Lung (tissue), 12 donors: ENCODE results near the gene ERCC1. TPM values are rescaled to one million over a fixed set of nuclear protein-coding genes. Genes with fewer than 3 reads are reported as not detected.

Experiments used
- ATAC-seq: fragments of 200-7000 bp; cut with Tn5 transposase; one replicate; pipeline ENCODE4 v1.9.1; 2020; ENCODE audit warnings: moderate number of reproducible peaks; ENCODE audit not compliant: insufficient read depth, low FRiP score
- DNase-seq, 3 donors: peaks; one replicate each; pipeline ENCODE4 v3.0.0-alpha.2; 2013 to 2017
- H3K27ac ChIP-seq, 2 donors: one replicate each; pipeline ENCODE4 v1.5.1; 2013; ENCODE audit warnings: mild to moderate bottlenecking in 2 of 2, moderate library complexity in 2 of 2, control low read depth in 1 of 2, inconsistent platforms in 1 of 2, low read depth in 1 of 2, low read length in 1 of 2
- H3K27me3 ChIP-seq, 3 donors: one replicate each; pipeline ENCODE4 v1.5.1; 2013; ENCODE audit warnings: low read length in 2 of 3; ENCODE audit not compliant: control insufficient read depth in 3 of 3, insufficient read depth in 3 of 3
- H3K36me3 ChIP-seq, 4 donors: one replicate each; pipeline ENCODE4 v1.5.1; 2013; ENCODE audit warnings: low read length in 4 of 4, mild to moderate bottlenecking in 1 of 4, moderate library complexity in 1 of 4; ENCODE audit not compliant: control insufficient read depth in 4 of 4, insufficient read depth in 4 of 4
- H3K4me1 ChIP-seq, 5 donors: one replicate each; pipeline ENCODE4 v1.5.1; 2013; ENCODE audit warnings: low read length in 5 of 5, mild to moderate bottlenecking in 2 of 5, moderate library complexity in 1 of 5; ENCODE audit not compliant: control insufficient read depth in 5 of 5, insufficient read depth in 5 of 5
- H3K4me3 ChIP-seq: one replicate; pipeline ENCODE4 v1.5.1; 2013; ENCODE audit warnings: mild to moderate bottlenecking, control low read depth, moderate library complexity
- H3K9ac ChIP-seq, 2 donors: one replicate each; pipeline ENCODE4 v1.5.1; 2013; ENCODE audit warnings: low read length in 2 of 2, control low read depth in 1 of 2; ENCODE audit not compliant: insufficient read depth in 1 of 2
- H3K9me3 ChIP-seq, 4 donors: one replicate each; pipeline ENCODE4 v1.5.1; 2013; ENCODE audit warnings: low read length in 3 of 4, mild to moderate bottlenecking in 1 of 4, moderate library complexity in 1 of 4; ENCODE audit not compliant: control insufficient read depth in 4 of 4, insufficient read depth in 3 of 4
- CTCF ChIP-seq: IDR thresholded peaks from 2 replicates; pipeline ENCODE4 v1.5.1; 2012; ENCODE audit warnings: mild to moderate bottlenecking; ENCODE audit errors: control extremely low read depth, extremely low read depth
- WGBS, 2 donors: extraction: QIAGEN DNeasy Blood & Tissue Kit; methylation state at CpG; one replicate each; pipeline ENCODE4 v1.1.7; 2013; 5-methylcytosine and 5-hydroxymethylcytosine counted together
- polyA plus RNA-seq, 2 donors: library from polyadenylated mRNA; stranded (reverse); fragments of 200-250 nt; gene quantifications; one replicate each; pipeline ENCODE4 v1.2.1, GENCODE V29; 2013
- total RNA-seq, 2 donors: library from RNA; depleted of rRNA in 1 of 2; stranded (reverse); fragments of >200 nt in 1 of 2; gene quantifications; one replicate each; pipeline ENCODE4 v1.2.1, GENCODE V29; 2014 to 2021
- donor health status: control.
- donor health status: control.
- donor health status: Bipolar disorder and iron deficiency.
- donor health status: healthy.
- donor health status: DM: yes; HTN: yes; CAD: no.

Gene ERCC1
- total and polyA plus RNA-seq, 4 donors, result 53.2 to 82.3 (median 63.2) TPM

- no peak for DNase-seq
- 92 to 94% methylated on average over 9 of the region's 9 CpGs for WGBS, 2 donors
- Histone ChIP-seq H3K9ac (no peak overlapping the region), H3K27me3 (no peaks in the 10 kb centered on the region), H3K4me3 (no peak overlapping the region), H3K27ac (no peak overlapping the region), H3K9me3 (no peaks in the 10 kb centered on the region), H3K36me3 (no peaks in the 10 kb centered on the region), H3K4me1 (peaks cover 5 to 18% (median 8%) of the 10 kb centered on the region in 5 donors)
- no peak for TF ChIP-seq CTCF
- ATAC-seq, result no peak
Measured at GRCh38 chr19:45440873-45441654, 17.3 kb upstream of the ERCC1 start.

GRCh38 chr19:45440259-45440638 lies 16.5 kb upstream of the ERCC1 start:
- Histone ChIP-seq H3K27ac (peak overlapping the region; percentile 94 to 97), H3K4me1 (peaks cover 5 to 18% (median 8%) of the 10 kb centered on the region in 5 donors), H3K36me3 (no peaks in the 10 kb centered on the region), H3K27me3 (no peaks in the 10 kb centered on the region), H3K9me3 (no peaks in the 10 kb centered on the region), H3K4me3 (no peak overlapping the region), H3K9ac (peak overlapping the region; percentile 26 to 46)
- ATAC-seq (no peak), DNase-seq (no peak)
- 69 to 71% methylated on average over 9 of the region's 9 CpGs for WGBS, 2 donors
- no peak for TF ChIP-seq CTCF

GRCh38 chr19:45439569-45440258 lies 16.0 kb upstream of the ERCC1 start:
- Histone ChIP-seq H3K27me3 (no peaks in the 10 kb centered on the region), H3K36me3 (no peaks in the 10 kb centered on the region), H3K27ac (peak overlapping the region; percentile 94 to 97), H3K9ac (peak overlapping the region; percentile 42 to 46), H3K4me3 (peak overlapping the region; percentile 44), H3K4me1 (peaks cover 1 to 16% (median 7%) of the 10 kb centered on the region in 5 donors), H3K9me3 (no peaks in the 10 kb centered on the region)
- TF ChIP-seq CTCF, result peak; percentile 91
- WGBS, 2 donors, result 1% methylated on average over 55 to 78 of the region's 78 CpGs
- peak; percentile 88 to 91 (median 89) for DNase-seq
- peak; percentile 71 for ATAC-seq
